DOHH2 (cell line): ENCODE measurements around the gene COLEC12.

ENCODE experiments used
- H3F3A ChIP-seq: fragments of 200-600 bp; sonication (generic), shearing (Covaris generic); 2 replicates; pipeline ENCODE4 v1.6.0; 2016; ENCODE audit warnings: antibody characterized with exemption, mild to moderate bottlenecking; ENCODE audit not compliant: control insufficient read depth, insufficient read depth
- H3K27ac ChIP-seq: fragments of 200-600 bp; sonication (generic); 2 replicates; pipeline ENCODE4 v1.5.1; 2014; ENCODE audit warnings: low read depth, mild to moderate bottlenecking, low read length, moderate library complexity
- H3K27me3 ChIP-seq: fragments of 200-600 bp; sonication (generic); 2 replicates; pipeline ENCODE4 v1.6.1; 2014; ENCODE audit warnings: mild to moderate bottlenecking, low read length, mixed read lengths; ENCODE audit not compliant: control insufficient read depth
- H3K36me3 ChIP-seq: fragments of 200-600 bp; sonication (generic); 2 replicates; pipeline ENCODE4 v1.6.1; 2014; ENCODE audit warnings: mild to moderate bottlenecking, low read length, moderate library complexity, mixed read lengths; ENCODE audit not compliant: control insufficient read depth
- H3K4me1 ChIP-seq: fragments of 200-600 bp; sonication (generic); 2 replicates; pipeline ENCODE4 v1.6.1; 2014; ENCODE audit warnings: mild to moderate bottlenecking, low read length, mixed read lengths; ENCODE audit not compliant: control insufficient read depth
- H3K4me2 ChIP-seq: fragments of 200-600 bp; sonication (generic); 2 replicates; pipeline ENCODE4 v1.6.0; 2014; ENCODE audit warnings: mild to moderate bottlenecking, low read length, moderate library complexity
- H3K4me3 ChIP-seq: fragments of 200-600 bp; sonication (generic); 2 replicates; pipeline ENCODE4 v1.5.1; 2014; ENCODE audit warnings: mild to moderate bottlenecking, low read length, mixed read lengths
- H3K79me2 ChIP-seq: fragments of 200-600 bp; sonication (generic); 2 replicates; pipeline ENCODE4 v1.6.1; 2014; ENCODE audit warnings: mild to moderate bottlenecking, low read length, mixed read lengths; ENCODE audit not compliant: control insufficient read depth
- H3K9me2 ChIP-seq: fragments of 200-600 bp; sonication (generic); replicated peaks from 2 replicates; pipeline ENCODE4 v1.6.1; 2014; ENCODE audit warnings: mild to moderate bottlenecking, low read length, mixed read lengths; ENCODE audit not compliant: control insufficient read depth
- H3K9me3 ChIP-seq: fragments of 200-600 bp; sonication (generic); 2 replicates; pipeline ENCODE4 v1.6.1; 2014; ENCODE audit warnings: antibody characterized with exemption, low read length, mixed read lengths; ENCODE audit not compliant: control insufficient read depth, insufficient read depth
- H4K20me1 ChIP-seq: fragments of 200-600 bp; sonication (generic); 2 replicates; pipeline ENCODE4 v1.6.0; 2014; ENCODE audit warnings: low read depth, mild to moderate bottlenecking, antibody characterized with exemption, low read length, moderate library complexity; ENCODE audit not compliant: control insufficient read depth, insufficient read depth
- CTCF ChIP-seq: fragments of 200-600 bp; sonication (generic); IDR thresholded peaks from one replicate; pipeline ENCODE4 v1.5.1; 2014; ENCODE audit warnings: antibody characterized with exemption, mild to moderate bottlenecking, low read depth, low read length; ENCODE audit not compliant: poor library complexity, severe bottlenecking
- EZH2phosphoT487 ChIP-seq: fragments of 200-600 bp; sonication (generic); IDR thresholded peaks from 2 replicates; pipeline ENCODE4 v1.6.1; 2017; ENCODE audit warnings: borderline replicate concordance, mild to moderate bottlenecking, antibody characterized with exemption, low read length, moderate library complexity, mixed read lengths

COLEC12 gene

GRCh38 chr18:459814-460593, 40.5 kb downstream of the COLEC12 start:
- Histone ChIP-seq H3K4me3 (no peak overlapping the region), H3K9me2 (no peaks in the 10 kb centered on the region), H3F3A (no peaks in the 10 kb centered on the region), H3K9me3 (no peaks in the 10 kb centered on the region), H3K27ac (no peak overlapping the region), H3K27me3 (peaks cover 7% of the 10 kb centered on the region; the same call in 1 of the 2 replicates), H3K36me3 (no peaks in the 10 kb centered on the region), H4K20me1 (no peaks in the 10 kb centered on the region), H3K4me1 (peaks cover 5% of the 10 kb centered on the region; the same call in 1 of the 2 replicates), H3K4me2 (no peak overlapping the region), H3K79me2 (no peaks in the 10 kb centered on the region)
- TF ChIP-seq EZH2phosphoT487 (no peak), CTCF (no peak)

GRCh38 chr18:457521-458412, 42.7 kb downstream of the COLEC12 start:
- peaks cover 5% of the 10 kb centered on the region; the same call in 1 of the 2 replicates for H3K4me1 ChIP-seq
- no peaks in the 10 kb centered on the region for H3F3A ChIP-seq
- no peaks in the 10 kb centered on the region for H3K9me2 ChIP-seq
- H3K27me3 ChIP-seq, result 0 out of 2 replicates have a peak, but pooled peaks cover 3% of the 10 kb centered on the region
- no peaks in the 10 kb centered on the region for H4K20me1 ChIP-seq
- H3K36me3 ChIP-seq, result no peaks in the 10 kb centered on the region
- no peaks in the 10 kb centered on the region for H3K9me3 ChIP-seq
- no peaks in the 10 kb centered on the region for H3K79me2 ChIP-seq
- H3K27ac ChIP-seq, result no peak overlapping the region
- no peak overlapping the region for H3K4me2 ChIP-seq
- H3K4me3 ChIP-seq, result no peak overlapping the region
- TF ChIP-seq CTCF (no peak), EZH2phosphoT487 (no peak)

GRCh38 chr18:457140-457519, 43.4 kb downstream of the COLEC12 start:
- Histone ChIP-seq H3K4me2 (no peak overlapping the region), H3K36me3 (no peaks in the 10 kb centered on the region), H3K9me2 (no peaks in the 10 kb centered on the region), H3K27ac (no peak overlapping the region), H3K4me3 (no peak overlapping the region), H3K79me2 (no peaks in the 10 kb centered on the region), H3K27me3 (0 out of 2 replicates have a peak, but pooled peaks cover 3% of the 10 kb centered on the region), H3K4me1 (peaks cover 5% of the 10 kb centered on the region; the same call in 1 of the 2 replicates), H3F3A (no peaks in the 10 kb centered on the region), H4K20me1 (no peaks in the 10 kb centered on the region), H3K9me3 (no peaks in the 10 kb centered on the region)
- TF ChIP-seq EZH2phosphoT487 (no peak), CTCF (no peak)
